H1 (cell line): ENCODE measurements around the gene CEP41. TPM values are rescaled to one million over a fixed set of nuclear protein-coding genes. Genes with fewer than 3 reads are reported as not detected.

Experiments used
- CHD7 ChIP-seq: fragments of 300-600 bp; sonication (generic); IDR thresholded peaks from 2 replicates; pipeline ENCODE4 v1.7.1; 2012; ENCODE audit warnings: low read length, moderate library complexity, mild to moderate bottlenecking, inconsistent platforms; ENCODE audit not compliant: insufficient replicate concordance
- MAX ChIP-seq: IDR thresholded peaks from 2 replicates; pipeline ENCODE4 v1.6.1; 2012; ENCODE audit warnings: inconsistent platforms
- RXRA ChIP-seq: IDR thresholded peaks from 2 replicates; pipeline ENCODE4 v1.6.1; 2011; ENCODE audit warnings: low read depth, mild to moderate bottlenecking, low read length, moderate library complexity; ENCODE audit not compliant: insufficient read depth
- SP1 ChIP-seq: IDR thresholded peaks from 2 replicates; pipeline ENCODE4 v1.6.1; 2011; ENCODE audit warnings: low read depth, low read length
- YY1 ChIP-seq: IDR thresholded peaks from 2 replicates; pipeline ENCODE4 v1.6.1; 2011; ENCODE audit warnings: low read depth, mild to moderate bottlenecking, low read length
- polyA plus RNA-seq, 7 experiments: library from polyadenylated mRNA; depleted of rRNA in 3 of 7; stranded (reverse) in 5 of 7; unstranded in 2 of 7; fragments of >200 nt in 5 of 7; fragments of 200-250 nt in 2 of 7; gene quantifications; 1 replicate in 5 of 7; 2 replicates in 1 of 7; 4 replicates in 1 of 7; pipeline versions ENCODE4 v1.2.1 to v1.2.3, GENCODE V29; 2011 to 2013; ENCODE audit warnings: missing spikeins in 2 of 7, mixed read lengths in 2 of 7
- total RNA-seq: library from RNA; stranded (reverse); fragmentation: NEBNext Ultra II Directional; extraction: Animal tissue kit (Norgen Biotek cat#: 25700); gene quantifications from 2 replicates; pipeline ENCODE4 v1.2.1, GENCODE V29; 2021

CEP41 gene
- total and polyA plus RNA-seq, 2 of the 8 experiments (the other 6 are each of a cell fraction or from before 2014, with no cell fraction given) = 9.3 to 12.8 TPM

- TF ChIP-seq CHD7 = no peak
- no peak for TF ChIP-seq YY1
- TF ChIP-seq SP1 = 0 out of 2 replicates have a peak, but pooled peaks have one; percentile 36
- no peak for TF ChIP-seq RXRA
- TF ChIP-seq MAX = 0 out of 2 replicates have a peak, but pooled peaks have one; percentile 13
Measured at GRCh38 chr7:130365511-130366441, 75.0 kb downstream of the CEP41 start (continued).
